ENCODE data around the gene SLC13A2. TPM values are rescaled to one million over a fixed set of nuclear protein-coding genes. Genes with fewer than 3 reads are reported as not detected.

Gene SLC13A2
- total RNA-seq, 1 experiment from 2014 or later, result not detected

- no peak overlapping the region for H2BK120ac ChIP-seq (ENCODE audit: low read depth, low read length, poor library complexity, severe bottlenecking)
- no peak overlapping the region for H3K9ac ChIP-seq (ENCODE audit: extremely low read depth, insufficient read length, low read length)
- no peak overlapping the region for H4K91ac ChIP-seq (ENCODE audit: insufficient read length, low read depth, low read length)
- DNase-seq, result no peak
- H3K14ac ChIP-seq (ENCODE audit: insufficient read depth, low read length), result no peak overlapping the region
- no peak overlapping the region for H3K23ac ChIP-seq (ENCODE audit: insufficient read length, low read depth, low read length)
- no peak overlapping the region for H3K56ac ChIP-seq (ENCODE audit: insufficient read length, low read depth, low read length)
- no peak overlapping the region for H2BK15ac ChIP-seq (ENCODE audit: low read depth, low read length)
- no peaks in the 10 kb centered on the region for H4K20me1 ChIP-seq (ENCODE audit: control insufficient read depth, insufficient read depth, insufficient read length)
- no peak for TF ChIP-seq CTCF (conservative IDR thresholded peaks at IDR 0.05)
- H3K18ac ChIP-seq (ENCODE audit: insufficient read length, low read depth, low read length), result peak overlapping the region; percentile 51
- no peaks in the 10 kb centered on the region for H3K27me3 ChIP-seq (ENCODE audit: insufficient read depth, low read length)
- Mint-ChIP-seq H3K4me3 (no peak overlapping the region), H3K27ac (peak overlapping the region; percentile 42 to 83 (median 71); a peak in 5 of 7 replicates), H3K27me3 (ENCODE audit: low read depth) (peaks cover 6% of the 10 kb centered on the region), H3K36me3 (ENCODE audit: insufficient read depth in 1 of 3, low read depth in 3 of 3) (no peaks in the 10 kb centered on the region), H3K9me3 (no peaks in the 10 kb centered on the region), H3K4me1 (peaks cover 18 to 33% of the 10 kb centered on the region in 2 experiments)
- H3K79me2 ChIP-seq (ENCODE audit: insufficient read depth, low read length), result no peaks in the 10 kb centered on the region
- H2BK5ac ChIP-seq (ENCODE audit: insufficient read length, low read length), result no peak overlapping the region
- H4K5ac ChIP-seq (ENCODE audit: insufficient read length, low read depth, low read length), result peak overlapping the region; percentile 44
- no peaks in the 10 kb centered on the region for H3K9me3 ChIP-seq (ENCODE audit: control insufficient read depth, low read depth, low read length)
- WGBS (ENCODE audit: extremely low coverage, insufficient read length, low lambda C conversion rate), result no CpG with 5 or more reads among the region's 10 CpGs
- no peak overlapping the region for H2BK20ac ChIP-seq (ENCODE audit: low read depth, low read length, poor library complexity, severe bottlenecking)
- no peaks in the 10 kb centered on the region for H3K23me2 ChIP-seq (ENCODE audit: insufficient read length, low read depth, low read length, poor library complexity, severe bottlenecking)
- no peak overlapping the region for H2BK12ac ChIP-seq (ENCODE audit: insufficient read length, low read depth, low read length)
- H2AFZ ChIP-seq (ENCODE audit: low read length), result no peak overlapping the region
- no peaks in the 10 kb centered on the region; the same call in 1 of the 2 replicates for H3K4me1 ChIP-seq (ENCODE audit: insufficient read depth, low read length)
- H3K27ac ChIP-seq (ENCODE audit: insufficient read length, low read depth, low read length), result no peak overlapping the region
- no peak overlapping the region for H3K4me2 ChIP-seq (ENCODE audit: insufficient read depth, insufficient read length, low read length)
- H2AK5ac ChIP-seq (ENCODE audit: insufficient read length, low read length), result no peak overlapping the region
- no peak overlapping the region for H4K8ac ChIP-seq (replicated peaks; ENCODE audit: insufficient read length, low read depth, low read length)
- no peaks in the 10 kb centered on the region for H3K79me1 ChIP-seq (ENCODE audit: insufficient read depth, low read depth, low read length, poor library complexity, severe bottlenecking)
- H3T11ph ChIP-seq (ENCODE audit: low read length), result no peak overlapping the region
- no peak overlapping the region for H3K4ac ChIP-seq (ENCODE audit: low read depth, low read length)
These were observed 7.5 kb downstream of the SLC13A2 start for GRCh38 chr17:28480799-28481571.
